HepG2 (cell line): ENCODE data around the gene IGIP. TPM values are rescaled to one million over a fixed set of nuclear protein-coding genes. Genes with fewer than 3 reads are reported as not detected.

ENCODE experiments used
- ATAC-seq: fragments of 200-7000 bp; cut with Tn5 transposase; 3 replicates; pipeline ENCODE4 v1.9.1; 2020; ENCODE audit warnings: mild to moderate bottlenecking, moderate library complexity
- BruUV-seq: library from RNA; stranded (reverse); fragments of 400-500 nt; replicated peaks from 2 replicates; lab custom pipeline; 2021; lab: Mats Ljungman, UMichigan
- CTCF ChIA-PET: fragments of 300-600 bp; formaldehyde crosslinking; extraction: SDS; loops from one replicate; lab custom pipeline; 2021; ENCODE audit warnings: low total read pairs, inconsistent platforms, low intra/inter-chr PET ratio; lab: Yijun Ruan, JAX
- POLR2A ChIA-PET: fragments of 350-600 bp; sonication (Branson Sonifier 250); formaldehyde crosslinking; loops from one replicate; lab custom pipeline; 2020; ENCODE audit warnings: antibody characterized with exemption, inconsistent platforms; lab: Yijun Ruan, JAX
- DNase-seq: peaks from one replicate; pipeline ENCODE4 v3.0.0-alpha.2; 2015; ENCODE audit warnings: low spot score
- FAIRE-seq: peaks from 3 replicates; lab custom pipeline; 2011; peaks lifted over from hg19 to GRCh38; lab: Jason Lieb, UNC
- H2AFZ ChIP-seq: one replicate; pipeline ENCODE4 v1.6.1; 2011; ENCODE audit warnings: low read length, inconsistent platforms
- H3K27ac ChIP-seq: fragments of 300-600 bp; 3 replicates; pipeline ENCODE4 v1.8.0; 2011; ENCODE audit warnings: mixed run types, mild to moderate bottlenecking, mixed read lengths, low read length, inconsistent platforms; ENCODE audit not compliant: insufficient read depth; ENCODE audit errors: extremely low read length
- H3K27me3 ChIP-seq, 2 experiments: fragments of 200-600 bp in 1 of 2; 2 replicates in 1 of 2; 3 replicates in 1 of 2; pipeline versions ENCODE4 v1.6.0 to v1.8.0; 2011; ENCODE audit warnings: low read length in 2 of 2, mild to moderate bottlenecking in 2 of 2, moderate library complexity in 2 of 2, inconsistent platforms in 1 of 2; ENCODE audit not compliant: insufficient read depth in 2 of 2, control insufficient read depth in 1 of 2
- H3K36me3 ChIP-seq, 2 experiments: fragments of 200-600 bp in 1 of 2; replicated peaks in 1 of 2; 2 replicates in 1 of 2; 3 replicates in 1 of 2; pipeline versions ENCODE4 v1.5.1 to v1.8.0; 2011; ENCODE audit warnings: low read length in 2 of 2, inconsistent platforms in 1 of 2; ENCODE audit not compliant: insufficient read depth in 2 of 2, control insufficient read depth in 1 of 2
- H3K4me1 ChIP-seq: 2 replicates; pipeline ENCODE4 v1.5.1; 2012; ENCODE audit warnings: low read length, inconsistent platforms; ENCODE audit not compliant: insufficient read depth
- H3K4me2 ChIP-seq: 2 replicates; pipeline ENCODE4 v1.6.0; 2011; ENCODE audit warnings: low read depth, low read length, inconsistent platforms
- H3K4me3 ChIP-seq, 3 experiments: fragments of 200-600 bp in 1 of 3; sonication (generic), shearing (Covaris generic) in 1 of 3; replicated peaks in 1 of 3; 2 replicates each; pipeline ENCODE4 v1.5.1; 2011 to 2016; ENCODE audit warnings: low read length in 3 of 3, inconsistent platforms in 2 of 3, low read depth in 2 of 3, mild to moderate bottlenecking in 2 of 3, control low read depth in 1 of 3, mixed read lengths in 1 of 3; ENCODE audit not compliant: insufficient read depth in 1 of 3
- H3K79me2 ChIP-seq: one replicate; pipeline ENCODE4 v1.6.1; 2011; ENCODE audit warnings: low read length, inconsistent platforms; ENCODE audit not compliant: insufficient read depth
- H3K9ac ChIP-seq: 2 replicates; pipeline ENCODE4 v1.6.0; 2011; ENCODE audit warnings: mild to moderate bottlenecking, low read depth, low read length, inconsistent platforms; ENCODE audit not compliant: insufficient read depth
- H3K9me3 ChIP-seq: 2 replicates; pipeline ENCODE4 v1.5.1; 2012; ENCODE audit warnings: mild to moderate bottlenecking, low read length
- H4K20me1 ChIP-seq: 2 replicates; pipeline ENCODE4 v1.6.0; 2011; ENCODE audit warnings: inconsistent platforms, mild to moderate bottlenecking, low read length, moderate library complexity; ENCODE audit not compliant: insufficient read depth
- BCL3 ChIP-seq: sonication (generic); formaldehyde crosslinking; IDR thresholded peaks from 2 replicates; pipeline ENCODE4 v1.5.1; 2020; ENCODE audit warnings: mild to moderate bottlenecking, missing genetic modification reagents, moderate library complexity
- FIP1L1 ChIP-seq: fragments of 200-400 bp; formaldehyde crosslinking; IDR thresholded peaks from 2 replicates; pipeline ENCODE4 v1.6.1; 2018; ENCODE audit warnings: low read depth, mild to moderate bottlenecking, low read length, moderate library complexity, borderline replicate concordance; ENCODE audit not compliant: insufficient read depth
- FOXO1 ChIP-seq: sonication (generic); formaldehyde crosslinking; IDR thresholded peaks from 2 replicates; pipeline ENCODE4 v1.4.0; 2020; ENCODE audit warnings: missing genetic modification reagents
- KDM5A ChIP-seq: fragments of 200-600 bp; sonication (generic); IDR thresholded peaks from 2 replicates; pipeline ENCODE4 v1.7.0; 2018; ENCODE audit warnings: antibody characterized with exemption, mild to moderate bottlenecking, low read length, borderline replicate concordance
- MTA1 ChIP-seq: sonication (generic); formaldehyde crosslinking; IDR thresholded peaks from 2 replicates; pipeline ENCODE4 v1.4.0; 2020; ENCODE audit warnings: missing genetic modification reagents, mild to moderate bottlenecking, borderline replicate concordance
- SIN3A ChIP-seq: IDR thresholded peaks from 2 replicates; pipeline ENCODE4 v1.6.1; 2011; ENCODE audit warnings: low read depth, mild to moderate bottlenecking, control low read depth, low read length, borderline replicate concordance
- ZBTB14 ChIP-seq: sonication (generic); formaldehyde crosslinking; IDR thresholded peaks from 2 replicates; pipeline ENCODE4 v1.4.0; 2020; ENCODE audit warnings: missing genetic modification reagents
- ZNF788 ChIP-seq: sonication (generic); formaldehyde crosslinking; IDR thresholded peaks from 2 replicates; pipeline ENCODE4 v1.5.0; 2020; ENCODE audit warnings: mild to moderate bottlenecking, missing genetic modification reagents, borderline replicate concordance
- WGBS: methylation state at CpG from one replicate; pipeline ENCODE4 v1.1.6; 2017; ENCODE audit warnings: low lambda C conversion rate; 5-methylcytosine and 5-hydroxymethylcytosine counted together
- in situ Hi-C: cut with HindIII; loops from 2 replicates; pipeline ENCODE4 v1.10.0; 2017; ENCODE audit warnings: low pct_unique_long_range_greater_than_20kb; ENCODE audit not compliant: extremely low pct_ligation_motif_present
- intact Hi-C: fragments of 100-400 bp; cut with micrococcal nuclease; formaldehyde crosslinking; loops from one replicate; pipeline ENCODE4 v1.10.0; 2022; ENCODE audit not compliant: unreplicated experiment
- polyA plus RNA-seq, 8 experiments: library from polyadenylated mRNA; depleted of rRNA in 3 of 8; stranded (reverse) in 7 of 8; unstranded in 1 of 8; fragments of >200 nt; fragmentation: Illumina TruSeq in 4 of 8; extraction: Trizol in 4 of 8; gene quantifications; 2 replicates each; pipeline versions ENCODE4 v1.2.1 to v1.2.3, GENCODE V29; 2011 to 2016; ENCODE audit warnings: low read depth in 4 of 8, missing spikeins in 1 of 8, mixed read lengths in 1 of 8; ENCODE audit not compliant: insufficient read depth in 1 of 8
- total RNA-seq, 5 experiments: library from RNA; depleted of rRNA; stranded (reverse); fragments of >200 nt; fragmentation: Illumina TruSeq; extraction: Trizol; gene quantifications; 2 replicates each; pipeline ENCODE4 v1.2.3, GENCODE V29; 2016; ENCODE audit warnings: low read depth in 1 of 5
- TF ChIP-seq, protein P1 (sequence below), 2 experiments: sonication (generic) in 1 of 2; formaldehyde crosslinking in 1 of 2; IDR thresholded peaks; 2 replicates each; pipeline versions ENCODE4 v1.4.0 to v1.6.1; 2018 to 2020; ENCODE audit warnings: missing genetic modification reagents in 2 of 2, borderline replicate concordance in 1 of 2, low read depth in 1 of 2, mild to moderate bottlenecking in 1 of 2, missing biosample characterization in 1 of 2
- TF ChIP-seq, protein P2 (sequence below): sonication (generic); formaldehyde crosslinking; IDR thresholded peaks from 2 replicates; pipeline ENCODE4 v1.4.0; 2020; ENCODE audit warnings: low read depth, mild to moderate bottlenecking, missing genetic modification reagents
- TF ChIP-seq, protein P3 (sequence below): sonication (generic); formaldehyde crosslinking; IDR thresholded peaks from 2 replicates; pipeline ENCODE4 v1.5.0; 2020; ENCODE audit warnings: missing genetic modification reagents

IGIP gene
- total and polyA plus RNA-seq, 2 of the 13 experiments (the other 11 are each of a cell fraction or from before 2014, with no cell fraction given): 1.7 to 2.1 TPM

DNA sequence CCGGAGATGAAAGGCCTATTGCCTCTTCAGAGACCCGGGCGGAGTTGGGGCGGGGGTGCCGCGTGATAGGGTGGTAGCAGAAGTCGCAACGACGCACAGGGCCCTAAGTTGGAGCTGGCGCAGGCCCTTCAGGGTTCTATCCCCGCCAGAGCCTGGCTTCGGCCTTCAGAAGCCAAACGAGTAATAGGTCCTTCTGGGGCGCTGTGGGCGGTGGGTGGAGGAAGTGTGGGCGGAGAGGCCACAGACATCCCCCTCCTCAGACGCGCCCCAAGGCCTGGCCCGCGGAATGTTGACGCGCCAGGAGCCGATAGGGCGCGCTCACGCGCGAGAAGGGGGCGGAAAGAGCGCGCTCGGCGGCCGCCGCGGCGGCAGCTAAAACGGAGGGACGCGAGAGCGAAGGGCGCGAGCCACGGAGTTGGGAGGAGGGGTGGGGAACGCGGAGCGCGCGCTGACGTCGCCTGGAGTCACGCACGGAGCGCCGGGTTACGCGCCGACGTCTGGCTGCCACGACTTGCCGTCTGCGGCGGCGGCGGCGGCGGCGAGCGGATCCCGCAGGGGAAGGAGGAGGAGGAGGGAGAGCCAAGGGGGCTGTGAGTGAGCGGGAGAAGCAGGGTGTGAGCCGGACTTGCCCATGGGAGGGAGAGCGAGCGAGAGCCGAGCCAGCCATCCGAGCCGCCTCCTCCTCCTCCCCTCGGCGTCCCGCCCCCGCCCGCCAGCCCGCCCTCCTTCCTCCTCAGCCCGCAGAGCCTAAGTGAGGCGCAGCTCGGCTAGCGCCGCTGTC lies 18.2 kb upstream of the IGIP start (continued):
- TF ChIP-seq, protein P1, sequence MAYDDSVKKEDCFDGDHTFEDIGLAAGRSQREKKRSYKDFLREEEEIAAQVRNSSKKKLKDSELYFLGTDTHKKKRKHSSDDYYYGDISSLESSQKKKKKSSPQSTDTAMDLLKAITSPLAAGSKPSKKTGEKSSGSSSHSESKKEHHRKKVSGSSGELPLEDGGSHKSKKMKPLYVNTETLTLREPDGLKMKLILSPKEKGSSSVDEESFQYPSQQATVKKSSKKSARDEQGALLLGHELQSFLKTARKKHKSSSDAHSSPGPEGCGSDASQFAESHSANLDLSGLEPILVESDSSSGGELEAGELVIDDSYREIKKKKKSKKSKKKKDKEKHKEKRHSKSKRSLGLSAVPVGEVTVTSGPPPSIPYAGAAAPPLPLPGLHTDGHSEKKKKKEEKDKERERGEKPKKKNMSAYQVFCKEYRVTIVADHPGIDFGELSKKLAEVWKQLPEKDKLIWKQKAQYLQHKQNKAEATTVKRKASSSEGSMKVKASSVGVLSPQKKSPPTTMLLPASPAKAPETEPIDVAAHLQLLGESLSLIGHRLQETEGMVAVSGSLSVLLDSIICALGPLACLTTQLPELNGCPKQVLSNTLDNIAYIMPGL (CRISPR knock-in tag; IDR thresholded peaks at IDR 0.05; ENCODE audit: borderline replicate concordance in 1 of 2, low read depth in 1 of 2): peak; percentile 78 to 96; a peak in 3 of 4 replicates
- TF ChIP-seq, protein P2, sequence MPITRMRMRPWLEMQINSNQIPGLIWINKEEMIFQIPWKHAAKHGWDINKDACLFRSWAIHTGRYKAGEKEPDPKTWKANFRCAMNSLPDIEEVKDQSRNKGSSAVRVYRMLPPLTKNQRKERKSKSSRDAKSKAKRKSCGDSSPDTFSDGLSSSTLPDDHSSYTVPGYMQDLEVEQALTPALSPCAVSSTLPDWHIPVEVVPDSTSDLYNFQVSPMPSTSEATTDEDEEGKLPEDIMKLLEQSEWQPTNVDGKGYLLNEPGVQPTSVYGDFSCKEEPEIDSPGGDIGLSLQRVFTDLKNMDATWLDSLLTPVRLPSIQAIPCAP: no peak
- no peak for TF ChIP-seq FIP1L1
- peak; percentile 90; the same call in 1 of the 2 replicates for TF ChIP-seq MTA1 (CRISPR knock-in tag)
- peak; percentile 67; the same call in 1 of the 2 replicates for TF ChIP-seq SIN3A

DNA sequence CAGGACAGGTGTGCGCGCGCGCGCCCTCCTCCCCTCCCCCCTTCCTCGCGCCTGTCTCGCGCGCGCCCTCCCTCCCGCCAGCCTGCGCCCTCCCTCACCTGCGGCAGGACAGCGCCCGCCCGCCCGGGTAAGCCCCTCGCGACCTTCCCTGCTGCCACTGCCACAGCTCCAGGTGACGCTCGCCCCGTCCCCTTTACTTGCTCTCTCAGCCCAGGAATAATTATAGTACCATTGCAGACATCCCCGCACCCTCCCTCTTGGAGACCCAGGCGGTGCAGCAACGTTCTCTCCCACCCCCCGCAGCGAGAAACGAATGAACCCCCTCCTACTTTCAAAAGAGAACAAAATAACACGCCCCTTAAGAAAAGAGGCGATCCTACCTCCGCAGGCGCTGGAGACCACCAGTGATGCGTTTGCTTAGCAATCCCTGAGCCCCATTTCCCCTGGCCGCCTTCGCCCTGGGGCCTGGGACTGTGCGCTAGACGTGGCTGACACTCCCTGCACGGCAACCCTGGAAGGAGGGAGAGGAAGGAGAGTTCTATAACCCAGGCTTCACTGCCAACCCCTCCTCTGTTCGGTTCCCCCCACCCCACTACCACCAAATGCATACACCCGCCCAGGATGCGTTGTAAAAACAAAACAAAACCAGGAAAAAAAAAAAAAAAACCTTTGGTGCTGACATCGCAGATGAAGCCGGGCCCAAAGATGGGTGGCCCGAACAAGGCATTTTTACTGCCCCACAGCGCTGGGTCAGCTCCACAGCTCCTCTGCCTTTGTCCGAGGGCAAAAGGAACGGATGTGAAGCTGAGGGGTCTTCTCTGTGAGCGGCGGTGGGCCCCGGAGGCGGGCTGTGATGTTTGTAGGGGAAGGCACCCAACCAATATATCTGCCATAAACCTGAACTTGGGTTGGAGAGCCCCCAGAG lies 17.4 kb upstream of the IGIP start:
- ChIA-PET POLR2A (interaction anchor here (0.6 to 2.1 kb wide), 12 partner anchors 9 to 238 kb away, joined by 3 to 8 read pairs (median 4); partner anchors contain the start of gene HBEGF), CTCF (no interaction called here)
- 1% methylated on average over 15 of the region's 52 CpGs for WGBS
- Histone ChIP-seq H3K4me3 (peak overlapping the region; percentile 82 to 95 (median 93)), H3K27me3 (no peaks in the 10 kb centered on the region; a peak in 1 of 5 replicates), H4K20me1 (peaks cover 7% of the 10 kb centered on the region; the same call in 1 of the 2 replicates), H3K4me1 (peaks cover 49% of the 10 kb centered on the region), H3K9ac (peak overlapping the region; percentile 77), H3K36me3 (no peaks in the 10 kb centered on the region), H2AFZ (no peak overlapping the region), H3K79me2 (peaks cover 44% of the 10 kb centered on the region), H3K4me2 (peak overlapping the region; percentile 79), H3K9me3 (no peaks in the 10 kb centered on the region), H3K27ac (peak overlapping the region; percentile 82)
- in situ Hi-C loops (no loop called here), intact Hi-C loops (loop anchor here (5.0 kb wide), 1 partner anchor 34 kb away; no protein-coding TSS in a partner anchor)
- BruUV-seq: TSS peak; percentile 67
- peak; percentile 61 for ATAC-seq
- DNase-seq: no peak
- FAIRE-seq: no peak
- TF ChIP-seq, protein P3, sequence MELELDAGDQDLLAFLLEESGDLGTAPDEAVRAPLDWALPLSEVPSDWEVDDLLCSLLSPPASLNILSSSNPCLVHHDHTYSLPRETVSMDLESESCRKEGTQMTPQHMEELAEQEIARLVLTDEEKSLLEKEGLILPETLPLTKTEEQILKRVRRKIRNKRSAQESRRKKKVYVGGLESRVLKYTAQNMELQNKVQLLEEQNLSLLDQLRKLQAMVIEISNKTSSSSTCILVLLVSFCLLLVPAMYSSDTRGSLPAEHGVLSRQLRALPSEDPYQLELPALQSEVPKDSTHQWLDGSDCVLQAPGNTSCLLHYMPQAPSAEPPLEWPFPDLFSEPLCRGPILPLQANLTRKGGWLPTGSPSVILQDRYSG (CRISPR knock-in tag): no peak
- TF ChIP-seq ZNF788 (CRISPR knock-in tag): 0 out of 2 replicates have a peak, but pooled peaks have one; percentile 3
- TF ChIP-seq KDM5A: peak; percentile 16; the same call in 1 of the 2 replicates
- TF ChIP-seq FOXO1 (CRISPR knock-in tag): no peak
- TF ChIP-seq ZBTB14 (CRISPR knock-in tag): peak; percentile 15; the same call in 1 of the 2 replicates
- TF ChIP-seq BCL3 (CRISPR knock-in tag): 0 out of 2 replicates have a peak, but pooled peaks have one; percentile 3
